Body of pancreas (tissue), 4 donors: ENCODE results near the gene TRPV2.

Source experiments
- POLR2A ChIP-seq, 3 donors: fragments of 450-650 bp; IDR thresholded peaks; one replicate each; pipeline ENCODE4 v1.6.1; 2016; ENCODE audit warnings: antibody characterized with exemption in 3 of 3, mild to moderate bottlenecking in 2 of 3
- TF ChIP-seq, protein P1 (sequence below), 7 experiments: fragments of 450-650 bp in 4 of 7; fragments of 200-600 bp in 3 of 7; sonication (generic) in 3 of 7; IDR thresholded peaks; one replicate each; pipeline ENCODE4 v1.5.1; 2016 to 2019; ENCODE audit warnings: antibody characterized with exemption in 7 of 7

DNA sequence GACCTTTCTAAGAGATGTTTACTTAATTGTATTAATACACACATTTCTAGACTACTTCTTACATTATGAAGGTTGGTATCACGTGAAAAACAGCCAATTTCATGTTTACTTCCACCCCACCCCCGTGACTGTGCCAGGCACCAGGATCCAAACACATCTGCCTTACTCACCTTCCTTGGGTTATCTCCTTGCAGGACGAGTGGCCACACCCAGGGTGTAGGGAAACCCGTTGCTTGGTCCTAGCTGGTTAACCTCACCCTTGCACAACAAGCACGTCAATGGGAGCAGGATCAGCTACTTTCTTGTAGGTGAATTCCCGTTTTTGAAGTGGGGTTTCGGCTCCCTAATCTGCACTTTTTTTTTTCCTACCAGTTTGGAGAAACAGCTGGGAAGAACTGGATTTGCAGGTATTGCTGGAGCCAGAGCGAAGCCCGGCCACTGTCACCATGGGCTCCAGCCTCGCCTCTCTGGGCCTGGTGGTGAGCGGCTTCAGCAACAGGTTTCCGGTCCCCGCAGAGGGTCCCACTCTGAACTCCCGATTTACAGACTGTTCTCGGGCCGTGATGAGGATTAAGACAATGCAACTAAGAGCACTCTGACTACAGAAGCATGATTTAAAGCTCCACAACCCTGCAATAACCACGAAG is 36.6 kb upstream of the TRPV2 start:
- TF ChIP-seq, protein P1, sequence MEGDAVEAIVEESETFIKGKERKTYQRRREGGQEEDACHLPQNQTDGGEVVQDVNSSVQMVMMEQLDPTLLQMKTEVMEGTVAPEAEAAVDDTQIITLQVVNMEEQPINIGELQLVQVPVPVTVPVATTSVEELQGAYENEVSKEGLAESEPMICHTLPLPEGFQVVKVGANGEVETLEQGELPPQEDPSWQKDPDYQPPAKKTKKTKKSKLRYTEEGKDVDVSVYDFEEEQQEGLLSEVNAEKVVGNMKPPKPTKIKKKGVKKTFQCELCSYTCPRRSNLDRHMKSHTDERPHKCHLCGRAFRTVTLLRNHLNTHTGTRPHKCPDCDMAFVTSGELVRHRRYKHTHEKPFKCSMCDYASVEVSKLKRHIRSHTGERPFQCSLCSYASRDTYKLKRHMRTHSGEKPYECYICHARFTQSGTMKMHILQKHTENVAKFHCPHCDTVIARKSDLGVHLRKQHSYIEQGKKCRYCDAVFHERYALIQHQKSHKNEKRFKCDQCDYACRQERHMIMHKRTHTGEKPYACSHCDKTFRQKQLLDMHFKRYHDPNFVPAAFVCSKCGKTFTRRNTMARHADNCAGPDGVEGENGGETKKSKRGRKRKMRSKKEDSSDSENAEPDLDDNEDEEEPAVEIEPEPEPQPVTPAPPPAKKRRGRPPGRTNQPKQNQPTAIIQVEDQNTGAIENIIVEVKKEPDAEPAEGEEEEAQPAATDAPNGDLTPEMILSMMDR (IDR thresholded peaks at IDR 0.05) = no peak
- no peak for TF ChIP-seq POLR2A (IDR thresholded peaks at IDR 0.05)
